Measurements from ENCODE around the gene RPS18. TPM values are rescaled to one million over a fixed set of nuclear protein-coding genes. Genes with fewer than 3 reads are reported as not detected.

The RPS18 gene
- total RNA-seq, 6 experiments from 2014 or later: 504 to 932 (median 612) TPM

DNA sequence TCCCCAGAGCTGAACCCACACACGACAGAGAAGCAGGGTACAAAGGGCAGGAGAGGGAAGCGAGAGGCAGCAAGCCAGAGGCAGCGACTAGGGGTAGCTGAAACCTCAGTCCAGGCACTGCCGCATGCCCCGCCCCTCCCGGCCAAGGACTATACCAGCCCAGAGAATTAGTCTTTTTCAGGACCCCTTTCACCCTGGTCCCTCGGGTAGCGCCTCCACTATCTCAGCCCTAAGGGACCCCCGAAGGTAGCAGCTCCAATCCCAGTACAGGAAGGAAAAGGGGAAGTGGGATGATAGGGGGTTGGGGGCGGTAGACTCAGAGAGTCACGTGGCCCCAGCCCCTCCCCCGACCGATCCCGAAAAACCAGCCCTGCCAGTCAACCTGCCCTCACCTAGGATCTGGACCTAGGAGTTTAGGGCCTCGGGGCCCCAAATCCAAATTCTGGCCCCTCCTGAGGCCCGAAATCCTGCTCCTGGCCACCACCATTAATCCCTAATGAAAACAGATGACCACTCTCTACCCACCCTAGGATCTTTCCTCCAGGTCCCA, 25.6 kb downstream of the RPS18 start:
- DNase-seq (peak in 2 of 3 donors; percentile 73 to 80), ATAC-seq (peak; percentile 26 to 49 (median 38))
- intact Hi-C loops (cut with DNase I): no loop called here
- Histone ChIP-seq H3K4me3 (peak overlapping the region; percentile 67 to 95 (median 84)), H3K4me1 (peaks cover 0 to 21% (median 4%) of the 10 kb centered on the region in 4 donors), H3K36me3 (peaks cover 0 to 25% (median under 1%) of the 10 kb centered on the region in 4 donors), H3K27me3 (no peaks in the 10 kb centered on the region), H3K27ac (peak overlapping the region; percentile 64 to 97 (median 93)), H3K9me3 (no peaks in the 10 kb centered on the region)
- 0% methylated on average over 6 of the region's 16 CpGs for WGBS (ENCODE audit: insufficient coverage, low coverage, low lambda C conversion rate, missing lambda C conversion rate)
- TF ChIP-seq, protein P1, sequence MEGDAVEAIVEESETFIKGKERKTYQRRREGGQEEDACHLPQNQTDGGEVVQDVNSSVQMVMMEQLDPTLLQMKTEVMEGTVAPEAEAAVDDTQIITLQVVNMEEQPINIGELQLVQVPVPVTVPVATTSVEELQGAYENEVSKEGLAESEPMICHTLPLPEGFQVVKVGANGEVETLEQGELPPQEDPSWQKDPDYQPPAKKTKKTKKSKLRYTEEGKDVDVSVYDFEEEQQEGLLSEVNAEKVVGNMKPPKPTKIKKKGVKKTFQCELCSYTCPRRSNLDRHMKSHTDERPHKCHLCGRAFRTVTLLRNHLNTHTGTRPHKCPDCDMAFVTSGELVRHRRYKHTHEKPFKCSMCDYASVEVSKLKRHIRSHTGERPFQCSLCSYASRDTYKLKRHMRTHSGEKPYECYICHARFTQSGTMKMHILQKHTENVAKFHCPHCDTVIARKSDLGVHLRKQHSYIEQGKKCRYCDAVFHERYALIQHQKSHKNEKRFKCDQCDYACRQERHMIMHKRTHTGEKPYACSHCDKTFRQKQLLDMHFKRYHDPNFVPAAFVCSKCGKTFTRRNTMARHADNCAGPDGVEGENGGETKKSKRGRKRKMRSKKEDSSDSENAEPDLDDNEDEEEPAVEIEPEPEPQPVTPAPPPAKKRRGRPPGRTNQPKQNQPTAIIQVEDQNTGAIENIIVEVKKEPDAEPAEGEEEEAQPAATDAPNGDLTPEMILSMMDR (IDR thresholded peaks at IDR 0.05): no peak
- TF ChIP-seq POLR2A (IDR thresholded peaks at IDR 0.05): no peak

DNA sequence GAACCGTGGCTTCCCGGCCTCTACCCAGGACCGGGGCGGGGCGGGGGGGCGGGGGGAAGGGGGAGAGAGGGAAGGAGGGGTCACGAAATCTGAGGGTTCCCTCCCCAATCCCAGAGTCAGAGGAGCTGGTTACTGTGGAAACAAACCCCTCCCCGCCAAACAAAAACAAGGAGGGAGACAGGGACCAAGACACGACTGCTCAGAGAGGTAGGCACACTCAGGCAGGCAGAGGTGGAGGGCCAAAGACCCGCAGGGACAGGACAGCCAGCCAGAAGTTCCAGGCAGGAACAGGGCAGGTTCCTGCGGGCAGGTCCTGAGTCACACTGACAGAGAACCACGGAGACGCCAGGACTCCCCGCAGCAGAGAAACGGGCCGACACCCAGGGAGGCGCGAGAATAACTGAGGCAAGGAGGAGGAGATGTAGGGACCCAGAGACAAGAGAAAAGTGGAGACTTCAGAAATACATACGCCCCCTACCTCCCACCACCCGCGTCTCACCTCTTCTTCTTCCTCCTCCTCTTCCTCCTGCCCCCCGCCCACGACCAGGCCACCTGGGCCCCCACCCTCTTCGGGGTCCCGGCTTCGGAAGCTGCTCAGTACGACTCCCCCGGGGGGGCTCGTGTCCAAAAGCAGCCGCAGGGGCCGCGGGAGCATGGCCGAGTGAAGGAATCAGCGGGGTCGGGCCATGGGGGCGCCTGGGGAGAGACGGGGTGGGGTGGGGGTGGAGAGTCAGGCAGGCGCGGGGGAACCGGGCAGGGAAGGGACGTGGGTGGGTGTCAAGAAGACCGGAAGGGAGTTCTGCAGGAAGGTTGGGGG, 26.3 kb downstream of the RPS18 start:
- peak; percentile 65 to 86 (median 73) for DNase-seq
- peak overlapping the region; percentile 67 to 95 (median 84) for H3K4me3 ChIP-seq
- peaks cover 0 to 21% (median 4%) of the 10 kb centered on the region in 4 donors for H3K4me1 ChIP-seq
- H3K27ac ChIP-seq: peak overlapping the region; percentile 75 to 97 (median 93)
- ATAC-seq: peak; percentile 50 to 67 (median 63)
- TF ChIP-seq, protein P1 (IDR thresholded peaks at IDR 0.05): no peak
- no peak for TF ChIP-seq POLR2A (IDR thresholded peaks at IDR 0.05)
- WGBS (ENCODE audit: insufficient coverage, low coverage, low lambda C conversion rate, missing lambda C conversion rate): 4% methylated on average over 29 of the region's 42 CpGs
- intact Hi-C loops (cut with DNase I): no loop called here
- no peaks in the 10 kb centered on the region for H3K27me3 ChIP-seq
- H3K9me3 ChIP-seq: no peaks in the 10 kb centered on the region
- peaks cover 0 to 23% (median 0%) of the 10 kb centered on the region in 4 donors for H3K36me3 ChIP-seq

DNA sequence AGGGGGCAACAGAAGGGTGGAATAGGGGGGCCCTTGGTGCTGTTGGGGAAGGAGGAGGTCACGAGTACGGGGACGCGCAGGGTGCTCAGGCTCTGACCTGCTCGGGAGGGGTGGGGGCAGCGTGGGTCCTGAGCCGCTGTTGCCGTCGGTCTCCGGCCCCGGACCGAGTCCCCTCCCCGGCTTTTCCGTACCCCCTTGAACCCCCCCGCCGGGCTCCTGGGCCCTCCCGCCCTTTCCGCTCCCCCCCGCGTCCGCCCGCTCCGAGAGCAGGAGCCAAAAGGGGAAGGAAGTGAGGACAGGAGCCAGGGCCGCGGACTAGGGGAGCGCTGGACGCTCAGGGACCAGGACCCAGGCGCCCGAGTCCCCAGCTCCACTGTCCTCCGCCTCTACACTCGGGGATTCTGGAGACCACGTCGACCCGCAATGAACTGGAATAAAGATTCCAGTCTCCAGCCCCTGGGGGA, 26.9 kb downstream of the RPS18 start, which contains the start of gene RGL2:
RGL2 (minus strand) TSS at position 170 of the 464 bp plus-strand sequence. CDS start 332 bp downstream, outside the sequence.
- H3K27ac ChIP-seq: peak within 1 kb of the TSS; percentile 75 to 97 (median 93)
- TF ChIP-seq POLR2A (IDR thresholded peaks at IDR 0.05): no peak
- TF ChIP-seq, protein P1 (IDR thresholded peaks at IDR 0.05): no peak
- DNase-seq (peak; percentile 85 to 91 (median 91)), ATAC-seq (peak; percentile 51 to 66 (median 58))
- peak within 1 kb of the TSS; percentile 67 to 95 (median 84) for H3K4me3 ChIP-seq
- no peaks in the 10 kb centered on the region for H3K9me3 ChIP-seq
- intact Hi-C loops (cut with DNase I): no loop called here
- no peaks in the 10 kb centered on the region for H3K27me3 ChIP-seq
- 0% methylated on average over 17 of the region's 34 CpGs for WGBS (ENCODE audit: insufficient coverage, low coverage, low lambda C conversion rate, missing lambda C conversion rate)
- H3K4me1 ChIP-seq: peaks cover 0 to 21% (median 4%) of the 10 kb centered on the region in 4 donors
- H3K36me3 ChIP-seq: peaks cover 0 to 25% (median 0%) of the 10 kb centered on the region in 4 donors

DNA sequence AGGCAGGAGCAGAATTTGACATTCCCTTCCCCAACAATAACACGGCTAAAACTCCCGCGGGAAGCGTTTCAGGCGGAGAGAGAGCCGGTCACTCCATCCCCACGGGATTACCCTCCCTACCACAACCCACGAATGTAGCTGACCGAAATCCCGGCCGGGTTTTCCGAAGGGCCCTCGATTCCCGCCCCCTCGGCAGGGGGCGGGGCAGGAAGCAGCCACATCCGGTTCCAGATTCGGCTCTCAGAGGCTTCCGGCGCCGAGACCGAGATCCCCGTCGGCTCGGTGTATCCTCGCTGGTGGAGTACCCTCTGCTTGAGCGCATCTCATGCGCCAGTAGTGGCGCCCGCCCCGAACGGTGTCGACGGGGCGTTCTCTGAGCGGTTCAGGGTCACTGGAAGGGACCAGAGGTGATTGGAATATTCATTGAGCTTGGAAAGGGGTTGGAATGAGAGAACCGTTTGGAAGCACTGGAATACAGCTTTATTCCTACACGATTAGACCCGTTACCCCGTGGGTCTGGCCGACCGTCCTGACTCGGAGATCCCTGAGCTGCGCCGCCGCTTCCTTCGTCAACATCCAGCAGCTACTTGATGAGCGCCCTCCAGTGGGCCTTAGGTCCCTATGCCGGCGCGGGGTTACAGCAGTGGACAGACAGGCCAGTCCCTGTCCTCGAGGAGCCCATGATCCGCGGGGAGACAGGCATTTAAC, 27.5 kb downstream of the RPS18 start:
- intact Hi-C loops (cut with DNase I): no loop called here
- TF ChIP-seq, protein P1 (IDR thresholded peaks at IDR 0.05): peak; percentile 60 to 81 (median 74)
- TF ChIP-seq POLR2A (IDR thresholded peaks at IDR 0.05): peak; percentile 79
- ATAC-seq: peak; percentile 71 to 80 (median 79)
- H3K9me3 ChIP-seq: no peaks in the 10 kb centered on the region
- H3K4me3 ChIP-seq: peak overlapping the region; percentile 67 to 95 (median 84)
- WGBS (ENCODE audit: insufficient coverage, low coverage, low lambda C conversion rate, missing lambda C conversion rate): under 1% methylated on average over 25 of the region's 54 CpGs
- H3K27ac ChIP-seq: peak overlapping the region; percentile 75 to 97 (median 93)
- no peaks in the 10 kb centered on the region for H3K27me3 ChIP-seq
- H3K4me1 ChIP-seq: peaks cover 0 to 21% (median 4%) of the 10 kb centered on the region in 4 donors
- peak; percentile 92 to 93 (median 92) for DNase-seq
- peaks cover 0 to 31% (median 2%) of the 10 kb centered on the region in 4 donors for H3K36me3 ChIP-seq
